NCI-H187 treated with DMSO at 0.1 percent for 48 hours (cell line): ENCODE results near the gene VARS2.
A peak's percentile ranks its signal among the peaks of the same experiment; 100 is the strongest.
"Not testable (repeated sequence)": the region's sequence is repeated elsewhere in the genome, so short reads cannot be mapped to it uniquely, and the experiment has no call there.

Experiments
- DNase-seq: peaks from one replicate; lab custom pipeline; 2025; lab: John Stamatoyannopoulos, UW

The VARS2 gene

DNA sequence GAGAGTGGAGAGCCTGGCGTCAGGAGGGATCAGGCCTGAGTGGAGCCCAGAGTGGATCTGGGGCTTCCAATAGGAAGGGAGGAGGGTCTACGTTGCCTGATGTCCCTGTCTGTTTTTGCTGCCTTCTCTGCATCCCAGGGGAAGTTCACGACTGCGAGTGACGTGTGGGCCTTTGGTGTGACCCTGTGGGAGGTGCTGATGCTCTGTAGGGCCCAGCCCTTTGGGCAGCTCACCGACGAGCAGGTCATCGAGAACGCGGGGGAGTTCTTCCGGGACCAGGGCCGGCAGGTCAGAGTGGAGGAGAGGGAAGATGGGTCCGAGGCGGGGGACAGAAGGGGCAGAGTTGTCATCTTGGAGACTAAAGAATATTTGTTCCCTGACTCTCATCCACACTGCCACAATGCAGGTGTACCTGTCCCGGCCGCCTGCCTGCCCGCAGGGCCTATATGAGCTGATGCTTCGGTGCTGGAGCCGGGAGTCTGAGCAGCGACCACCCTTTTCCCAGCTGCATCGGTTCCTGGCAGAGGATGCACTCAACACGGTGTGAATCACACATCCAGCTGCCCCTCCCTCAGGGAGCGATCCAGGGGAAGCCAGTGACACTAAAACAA is 15.2 kb upstream of the VARS2 start:
- no peak for DNase-seq

DNA sequence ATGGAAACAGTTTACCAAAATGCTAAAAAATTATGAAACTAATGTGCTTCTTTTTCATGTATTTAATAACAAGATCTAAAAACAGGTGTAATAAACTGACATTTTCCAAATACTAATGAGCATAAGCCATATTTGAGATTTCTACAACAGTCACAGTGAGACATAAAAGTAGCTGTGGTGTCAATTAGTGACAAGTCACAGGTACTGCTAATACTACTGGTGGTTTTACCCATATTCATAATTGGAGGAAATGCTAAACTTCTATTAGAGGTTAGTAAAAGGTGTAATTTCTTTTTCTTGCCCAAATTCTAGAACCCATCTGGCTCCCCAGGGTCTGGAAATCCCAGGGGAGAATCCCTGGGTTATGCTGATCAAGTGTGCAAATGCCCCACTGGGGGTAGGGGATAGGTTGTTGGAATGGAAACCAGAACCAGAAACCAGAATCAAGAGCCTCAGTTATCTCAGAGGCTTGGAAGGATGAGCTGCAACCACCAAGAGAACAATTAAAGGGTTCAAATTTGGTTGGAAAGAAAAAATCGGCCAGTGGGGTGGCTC is 13.1 kb upstream of the VARS2 start:
- DNase-seq: no peak

DNA sequence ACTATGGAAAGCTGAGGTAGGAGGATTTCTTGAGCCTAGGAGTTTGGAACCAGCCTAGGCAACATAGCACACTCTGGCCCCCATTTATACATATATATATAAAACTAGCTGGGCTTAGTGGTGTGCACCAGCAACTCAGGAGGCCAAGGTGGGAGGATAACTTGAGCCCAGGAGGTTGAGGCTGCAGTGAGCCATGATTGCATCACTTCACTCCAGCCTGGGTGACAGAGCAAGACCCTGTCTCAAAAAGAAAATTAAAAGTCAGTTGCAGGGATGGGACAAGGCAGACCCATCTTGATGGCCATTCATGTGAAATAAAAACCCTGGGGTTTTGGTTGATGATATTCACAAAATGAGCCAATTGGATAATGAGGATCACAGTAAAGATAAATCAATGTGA is 12.6 kb upstream of the VARS2 start:
- DNase-seq: no peak

DNA sequence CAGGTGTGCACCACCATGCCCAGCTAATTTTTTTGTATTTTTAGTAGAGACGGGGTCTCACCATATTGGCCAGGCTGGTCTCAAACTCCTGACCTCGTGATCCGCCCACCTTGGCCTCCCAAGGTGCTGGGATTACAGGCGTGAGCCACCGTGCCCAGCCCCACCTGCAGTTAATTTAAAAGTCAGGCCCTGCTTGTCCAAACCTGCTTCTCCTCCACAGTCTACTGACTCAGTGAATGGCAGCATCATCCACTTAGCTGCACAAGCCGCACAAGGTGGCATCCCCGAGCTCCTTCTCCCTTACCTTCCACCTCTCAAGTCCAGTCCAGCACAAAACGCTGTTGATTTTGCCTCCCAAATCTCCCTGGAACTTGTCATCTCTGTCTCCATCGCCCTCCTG is 11.8 kb upstream of the VARS2 start:
- not testable (repeated sequence) for DNase-seq

DNA sequence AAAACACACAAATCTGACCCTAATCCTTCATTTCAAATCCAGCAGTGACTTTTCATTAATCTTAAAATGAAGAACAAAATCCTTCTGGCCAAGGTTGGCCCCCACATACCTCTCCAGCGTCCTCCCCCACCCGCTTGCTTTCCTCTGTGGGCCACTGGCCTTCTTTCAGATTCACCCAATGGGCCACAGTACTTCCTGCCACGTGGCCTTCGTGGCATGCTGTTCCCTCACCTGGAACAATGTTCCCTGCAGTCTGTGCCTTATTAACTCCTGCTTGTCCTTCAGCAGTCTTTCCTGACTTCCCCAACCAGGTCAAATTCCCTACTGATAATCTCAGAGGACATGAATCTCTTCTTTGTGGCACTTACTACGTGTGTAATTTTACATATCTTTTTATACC is 11.3 kb upstream of the VARS2 start:
- no peak for DNase-seq

DNA sequence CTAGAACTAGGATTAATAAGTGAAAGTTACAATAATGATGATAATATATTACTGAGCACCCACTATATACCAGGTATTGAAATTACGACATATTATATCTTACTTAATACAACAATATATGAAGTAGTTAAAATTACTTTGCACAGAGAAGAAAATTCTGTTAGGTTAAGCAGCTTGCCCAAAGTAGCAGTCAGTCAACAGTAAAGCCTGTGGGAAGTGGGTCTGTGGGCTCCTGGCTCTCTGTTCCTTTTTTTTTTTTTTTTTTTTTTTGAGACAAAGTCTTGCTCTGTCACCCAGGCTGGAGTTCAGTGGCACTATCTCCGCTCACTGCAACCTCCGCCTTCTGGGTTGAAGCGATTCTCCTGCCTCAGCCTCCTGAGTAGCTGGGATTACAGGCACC is 10.8 kb upstream of the VARS2 start:
- no peak for DNase-seq

DNA sequence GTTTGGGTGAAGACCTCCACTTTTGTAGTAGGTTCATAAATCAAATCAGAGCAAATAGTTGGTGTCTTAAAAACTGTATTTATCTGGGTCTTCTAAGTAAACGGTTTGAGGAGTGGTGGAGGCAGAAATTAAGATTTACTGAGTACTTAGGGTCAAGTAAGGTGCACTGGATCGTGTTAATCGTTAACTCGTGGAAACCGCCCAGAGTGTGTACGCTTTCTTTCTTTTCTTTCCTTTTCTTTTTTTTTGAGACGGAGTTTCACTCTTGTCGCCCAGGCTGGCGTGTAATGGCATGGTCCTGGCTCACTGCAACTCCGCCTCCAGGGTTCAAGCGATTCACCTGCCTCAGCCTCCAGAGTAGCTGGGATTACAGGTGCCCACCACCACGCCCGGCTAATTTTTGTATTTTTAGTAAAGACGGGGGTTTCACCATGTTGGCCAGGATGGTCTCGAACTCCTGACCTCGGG is 6.7 kb upstream of the VARS2 start:
- not testable (repeated sequence) for DNase-seq

DNA sequence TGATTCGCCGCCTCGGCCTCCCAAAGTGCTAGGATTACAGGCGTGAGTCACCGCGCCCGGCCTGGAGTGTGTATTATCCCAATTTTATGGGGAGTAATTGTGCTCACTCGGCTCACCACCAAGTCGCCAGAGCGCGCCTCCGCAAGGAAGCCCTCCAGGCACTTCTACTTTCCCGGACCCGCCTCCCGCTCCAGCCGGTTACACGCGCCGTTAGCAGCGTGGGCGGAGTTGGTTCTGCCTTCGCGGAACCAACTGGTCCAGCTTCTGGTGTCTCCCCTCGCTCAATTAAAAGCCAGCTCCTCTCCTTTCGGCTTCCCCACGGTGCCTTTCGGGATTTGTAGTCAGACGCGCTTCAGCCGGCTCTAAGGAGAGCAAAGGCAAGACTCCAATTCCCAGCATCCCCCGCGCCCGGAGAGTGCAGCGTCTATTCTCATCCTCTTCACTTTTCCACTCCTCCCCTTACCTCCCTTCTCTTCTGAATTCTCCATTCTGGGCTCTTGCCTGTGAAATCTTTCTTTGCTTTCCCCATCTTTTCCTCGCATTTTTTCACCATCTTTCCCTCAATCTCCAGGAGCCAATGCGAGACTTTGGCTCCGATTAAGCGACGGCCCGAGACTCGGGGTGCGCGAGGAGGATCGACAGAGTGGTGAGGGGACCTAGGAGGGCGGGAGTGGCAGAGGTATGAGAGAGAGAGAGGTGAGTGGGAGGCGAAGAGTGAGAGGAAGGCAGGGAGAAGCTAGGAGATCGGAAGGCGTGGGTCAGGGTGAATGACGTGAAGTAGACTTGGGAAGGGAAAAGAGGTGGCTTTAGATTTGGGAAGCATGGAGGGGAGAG is 6.1 kb upstream of the VARS2 start, which contains the start of gene GTF2H4:
Gene GTF2H4 (plus strand): TSS at position 450 of the 834 bp plus-strand sequence.
- DNase-seq: peak; percentile 94

DNA sequence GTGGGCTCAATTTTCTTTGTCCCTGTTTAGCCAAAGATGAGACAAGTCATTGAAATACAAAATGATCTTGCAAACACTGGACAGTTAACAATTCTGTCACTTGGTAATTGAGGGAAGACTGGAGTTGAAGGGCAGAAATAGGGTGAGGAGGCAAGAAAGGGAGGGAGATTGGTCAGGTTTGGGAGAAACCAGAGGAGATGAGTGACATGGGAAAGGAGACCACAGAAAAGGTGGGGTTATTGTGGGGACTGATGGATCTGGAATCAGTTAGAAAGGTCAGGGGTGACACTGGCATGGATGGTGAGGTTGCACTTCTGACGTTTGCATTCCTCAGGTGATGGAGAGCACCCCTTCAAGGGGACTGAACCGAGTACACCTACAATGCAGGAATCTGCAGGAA is 5.3 kb upstream of the VARS2 start:
- no peak for DNase-seq

DNA sequence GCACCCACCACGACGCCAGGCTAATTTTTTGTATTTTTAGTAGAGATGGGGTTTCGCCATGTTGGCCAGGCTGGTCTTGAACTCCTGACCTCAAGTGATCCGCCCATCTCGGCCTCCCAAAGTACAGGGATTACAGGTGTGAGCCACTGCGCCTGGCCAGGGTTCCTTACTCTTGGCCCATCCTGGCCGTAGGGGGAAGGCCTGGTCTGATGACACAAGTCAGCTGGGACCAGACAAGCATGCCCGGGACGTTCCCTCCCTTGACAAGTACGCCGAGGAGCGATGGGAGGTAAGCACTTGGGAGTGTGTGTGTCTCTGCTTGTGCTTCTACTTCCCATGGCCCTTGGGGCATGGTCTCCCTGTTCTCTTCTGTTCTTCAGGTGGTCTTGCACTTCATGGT is 3.6 kb upstream of the VARS2 start:
- DNase-seq: not testable (repeated sequence)

DNA sequence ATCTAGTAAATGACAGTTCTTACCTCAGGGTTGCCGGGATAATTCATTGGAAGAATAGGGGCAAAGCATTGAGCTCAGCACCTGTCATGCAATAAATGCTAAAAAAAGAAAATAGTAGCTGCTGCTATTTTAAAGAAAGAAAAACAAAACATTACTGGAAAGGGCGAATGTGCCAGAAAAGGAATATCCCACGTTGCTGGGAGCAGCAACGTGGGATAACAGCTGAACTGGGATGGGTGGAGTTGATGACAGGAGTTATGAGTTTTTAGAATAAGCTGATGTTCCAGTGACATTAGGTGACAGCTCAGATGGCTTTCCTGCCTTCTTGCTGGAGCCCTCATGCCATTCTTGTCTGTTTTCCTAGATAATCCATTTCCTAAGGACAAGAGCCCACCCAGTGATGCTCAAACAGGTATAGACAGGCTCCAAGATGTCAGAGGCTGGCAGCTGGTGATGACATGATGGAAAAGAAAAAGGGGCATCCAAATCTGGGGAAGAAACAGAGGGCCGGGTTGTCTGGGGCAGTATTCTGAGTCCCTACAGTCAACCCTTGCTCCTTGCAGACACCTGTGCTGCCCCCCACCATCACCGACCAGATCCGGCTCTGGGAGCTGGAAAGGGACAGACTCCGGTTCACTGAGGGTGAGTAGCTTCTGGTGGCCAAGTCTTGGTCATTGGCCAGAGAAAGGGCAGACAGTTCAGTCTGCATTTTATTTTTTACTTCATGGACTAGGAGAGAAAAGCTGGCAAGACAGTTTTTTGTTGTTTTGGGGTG is 1.1 kb upstream of the VARS2 start:
- DNase-seq: no peak

DNA sequence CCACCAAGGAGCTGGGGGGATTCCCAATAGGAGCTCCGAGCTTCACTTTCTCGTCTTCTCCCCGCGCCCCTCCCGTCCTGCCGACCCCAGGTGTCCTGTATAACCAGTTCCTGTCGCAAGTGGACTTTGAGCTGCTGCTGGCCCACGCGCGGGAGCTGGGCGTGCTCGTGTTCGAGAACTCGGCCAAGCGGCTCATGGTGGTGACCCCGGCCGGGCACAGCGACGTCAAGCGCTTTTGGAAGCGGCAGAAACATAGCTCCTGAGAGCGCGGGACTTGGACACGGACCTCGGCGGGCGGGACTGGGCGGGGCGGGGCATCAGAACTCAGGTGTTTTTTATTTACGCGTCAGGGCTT is 340 bp upstream of the VARS2 start:
- DNase-seq: no peak

DNA sequence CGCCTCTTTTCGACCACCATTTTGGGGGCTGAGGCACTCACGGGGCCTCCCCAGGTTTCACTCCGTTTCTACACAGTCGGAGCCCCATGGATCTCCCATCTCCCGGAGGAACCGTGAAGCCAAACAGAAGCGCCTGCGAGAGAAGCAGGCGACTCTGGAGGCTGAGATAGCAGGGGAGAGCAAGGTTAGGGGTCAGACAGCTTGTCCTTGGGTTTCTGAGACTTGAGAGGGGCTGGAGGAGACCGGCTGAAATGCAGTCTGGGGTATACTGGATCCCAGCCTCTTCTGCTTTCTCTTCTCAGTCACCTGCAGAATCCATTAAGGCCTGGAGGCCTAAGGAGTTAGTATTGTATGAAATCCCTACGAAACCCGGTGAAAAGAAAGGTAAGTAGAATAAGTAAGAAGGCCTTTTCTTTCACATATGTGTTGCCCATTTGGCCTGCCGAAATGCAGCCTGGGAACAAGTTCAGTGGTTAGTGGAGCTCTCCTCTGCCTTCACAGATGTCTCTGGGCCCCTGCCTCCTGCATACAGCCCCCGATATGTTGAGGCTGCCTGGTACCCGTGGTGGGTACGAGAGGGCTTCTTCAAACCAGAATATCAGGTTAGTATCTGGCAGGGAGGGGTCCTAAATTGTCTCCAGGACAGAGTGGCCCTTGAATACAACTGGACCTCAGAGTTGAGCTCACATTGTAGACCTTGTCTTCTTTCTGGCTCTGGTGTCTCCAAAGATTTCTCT is 984 bp downstream of the VARS2 start:
- DNase-seq: no peak

DNA sequence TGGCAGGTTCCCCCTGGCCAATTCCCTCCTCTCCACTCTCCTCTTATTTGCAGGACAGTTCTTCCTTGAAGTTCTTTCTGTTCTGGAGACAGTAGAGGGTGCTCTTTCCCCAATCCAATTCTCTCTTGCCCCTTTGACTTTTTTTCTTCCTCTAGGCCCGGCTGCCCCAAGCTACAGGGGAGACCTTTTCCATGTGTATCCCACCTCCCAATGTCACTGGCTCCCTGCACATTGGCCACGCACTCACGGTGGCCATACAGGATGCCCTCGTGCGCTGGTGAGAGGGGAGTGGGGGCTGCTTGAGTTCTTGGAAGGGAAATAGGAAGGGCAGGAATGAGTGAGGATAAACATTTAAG is 1.5 kb downstream of the VARS2 start:
- no peak for DNase-seq

DNA sequence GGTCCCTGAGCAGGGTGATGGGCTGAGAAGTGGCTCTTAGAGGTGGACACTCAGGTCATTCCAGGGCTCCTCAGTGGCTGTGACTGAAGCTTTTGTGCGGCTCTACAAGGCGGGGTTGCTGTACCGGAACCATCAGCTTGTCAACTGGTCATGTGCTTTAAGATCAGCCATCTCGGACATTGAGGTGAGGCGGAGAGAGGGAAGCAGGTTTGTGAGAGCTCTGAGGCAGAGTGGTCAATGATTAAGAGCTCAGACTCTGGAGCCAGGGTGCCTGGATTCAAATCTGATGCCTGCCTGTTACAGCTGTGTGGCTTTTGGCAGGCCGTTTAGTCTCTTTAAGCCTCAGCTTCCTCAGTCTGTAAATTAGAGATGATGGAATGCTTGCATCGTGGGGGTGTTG is 3.0 kb downstream of the VARS2 start:
- DNase-seq: no peak

DNA sequence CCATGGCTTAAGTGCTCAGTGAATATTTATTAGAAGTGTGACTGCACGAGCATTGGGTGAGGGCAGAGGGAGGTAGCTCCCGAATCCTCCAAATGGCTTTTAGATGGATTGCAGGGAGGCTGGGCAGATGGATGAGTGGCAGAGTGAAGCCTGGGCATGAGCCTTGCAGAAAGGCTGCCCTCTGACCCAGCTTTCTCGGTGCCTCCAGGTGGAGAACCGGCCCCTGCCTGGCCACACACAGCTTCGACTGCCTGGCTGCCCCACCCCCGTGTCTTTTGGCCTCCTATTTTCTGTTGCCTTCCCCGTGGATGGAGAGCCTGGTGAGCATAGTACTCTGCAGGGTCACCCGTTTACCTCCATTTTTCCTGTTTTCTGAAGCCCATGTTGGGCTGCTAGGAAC is 3.4 kb downstream of the VARS2 start:
- DNase-seq: no peak

DNA sequence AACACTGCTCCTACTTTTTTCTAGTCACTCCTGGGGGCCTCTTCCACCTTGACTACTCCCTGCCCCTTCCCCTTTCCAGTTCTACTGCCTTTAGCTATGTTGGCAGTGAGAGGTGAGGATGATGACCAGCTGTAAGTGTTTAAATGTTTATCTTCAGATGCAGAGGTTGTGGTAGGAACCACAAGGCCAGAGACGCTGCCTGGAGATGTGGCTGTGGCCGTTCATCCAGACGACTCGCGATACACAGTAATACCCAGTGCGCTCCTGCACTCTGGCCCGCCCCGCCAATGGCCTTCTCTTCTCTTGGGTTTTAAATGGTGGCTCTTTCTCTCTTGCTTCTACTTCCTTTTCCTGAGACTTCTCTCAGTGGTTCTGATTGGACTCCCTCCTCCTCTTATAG is 4.6 kb downstream of the VARS2 start:
- DNase-seq: no peak

DNA sequence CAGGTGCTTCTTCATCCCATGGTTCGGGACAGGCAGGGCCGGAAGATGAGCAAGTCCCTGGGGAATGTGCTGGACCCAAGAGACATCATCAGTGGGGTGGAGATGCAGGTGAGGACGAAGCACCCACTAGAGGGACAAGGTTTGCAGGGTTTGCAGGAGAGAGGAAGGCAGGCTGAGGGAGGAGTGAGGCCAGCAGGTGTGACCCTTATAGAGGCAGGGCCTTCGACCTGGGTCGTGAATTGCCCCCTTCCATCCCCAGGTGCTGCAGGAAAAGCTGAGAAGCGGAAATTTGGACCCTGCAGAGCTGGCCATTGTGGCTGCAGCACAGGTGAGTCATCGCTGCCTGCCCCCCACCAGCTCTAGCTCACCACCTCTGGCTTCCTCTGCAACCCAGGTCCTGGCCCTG is 8.4 kb downstream of the VARS2 start:
- DNase-seq: no peak

DNA sequence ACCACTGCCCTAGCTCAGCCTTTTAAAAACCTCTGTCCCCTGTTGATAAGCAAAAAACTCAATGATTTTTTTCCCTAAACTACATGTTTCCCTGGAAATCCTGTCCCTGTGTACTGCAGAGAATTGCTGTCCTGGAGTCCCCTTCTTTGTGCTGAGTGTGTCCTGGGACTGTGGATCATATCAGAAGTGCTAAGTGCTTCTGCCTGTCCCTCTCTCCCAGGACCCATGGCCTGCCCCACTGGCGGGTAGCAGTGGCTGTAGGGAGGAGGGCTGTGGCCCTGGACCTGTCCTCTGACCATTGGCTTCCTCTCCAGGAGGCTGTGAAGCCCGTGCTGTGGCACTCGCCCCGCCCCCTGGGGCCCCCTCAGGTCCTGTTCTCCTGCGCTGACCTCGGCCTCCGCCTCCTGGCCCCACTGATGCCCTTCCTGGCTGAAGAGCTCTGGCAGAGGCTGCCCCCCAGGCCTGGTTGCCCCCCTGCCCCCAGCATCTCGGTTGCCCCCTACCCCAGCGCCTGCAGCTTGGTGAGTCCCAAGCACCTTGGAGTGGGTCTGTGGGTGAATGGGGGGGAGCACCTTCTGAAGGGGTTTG is 10.1 kb downstream of the VARS2 start:
- DNase-seq: not testable (repeated sequence)

DNA sequence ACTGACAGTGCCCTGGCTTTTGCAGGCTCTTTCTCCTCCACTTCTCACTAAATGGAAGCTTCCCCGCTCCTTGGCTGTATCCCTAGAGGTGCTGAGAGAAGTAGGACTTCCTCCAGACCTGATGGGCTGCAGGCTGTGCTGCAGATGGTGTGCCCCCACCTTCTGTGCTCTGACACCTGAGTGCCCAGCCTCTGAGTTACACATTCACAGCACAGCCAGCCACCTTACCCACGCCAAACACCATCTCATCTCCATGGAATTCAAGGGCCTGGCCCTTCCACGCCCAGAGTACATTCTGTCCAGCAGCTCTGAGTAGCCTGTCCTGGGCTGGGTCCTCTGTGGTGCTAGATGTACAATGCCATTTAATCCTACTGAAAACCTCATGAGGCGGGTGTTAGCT is 12.6 kb downstream of the VARS2 start:
- no peak for DNase-seq

DNA sequence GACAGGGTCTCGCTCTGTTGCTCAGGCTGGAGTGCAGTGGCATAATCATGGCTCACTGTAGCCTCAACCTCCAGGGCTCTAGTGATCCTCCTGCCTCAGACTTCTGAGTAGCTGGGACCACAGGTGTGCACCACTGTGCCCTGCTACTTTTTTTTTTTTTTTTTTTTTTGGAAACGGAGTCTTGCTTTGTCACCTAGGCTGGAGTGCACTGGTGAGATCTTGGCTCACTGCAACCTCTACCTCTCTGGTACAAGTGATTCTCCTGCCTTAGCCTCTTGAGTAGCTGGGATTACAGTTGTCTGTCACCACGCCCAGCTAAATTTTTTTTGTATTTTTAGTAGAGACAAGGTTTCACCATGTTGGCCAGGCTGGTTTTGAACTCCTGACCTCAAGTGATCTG is 13.0 kb downstream of the VARS2 start:
- not testable (repeated sequence) for DNase-seq

DNA sequence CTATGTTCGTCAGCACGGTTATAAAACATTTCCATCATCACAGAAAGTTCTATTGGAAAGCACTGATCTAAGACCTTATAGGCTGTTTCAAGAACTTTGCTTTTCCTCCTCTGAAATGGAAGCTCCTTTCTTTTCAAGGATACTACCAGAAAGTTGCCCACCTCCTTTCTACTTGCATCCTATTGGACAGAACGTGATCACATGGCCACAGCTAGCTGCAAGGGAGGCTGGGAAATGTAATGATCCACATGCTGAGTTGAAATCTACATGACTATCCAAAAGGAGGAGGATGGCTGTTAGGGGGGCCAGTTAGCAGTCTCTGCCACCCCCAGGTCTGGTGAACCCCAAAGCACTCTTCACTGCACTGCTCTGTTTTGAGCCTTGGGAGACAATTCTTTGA is 14.6 kb downstream of the VARS2 start:
- no peak for DNase-seq
